HG03521 (cell line): ENCODE measurements around the gene KRTAP9-9.
"Not testable (repeated sequence)": the region's sequence is repeated elsewhere in the genome, so short reads cannot be mapped to it uniquely, and the experiment has no call there.

ENCODE experiments used
- ATAC-seq: cut with Tn5 transposase; IDR thresholded peaks from one replicate; pipeline ENCODE4 v1.9.1; 2021; ENCODE audit warnings: mild to moderate bottlenecking, moderate library complexity; ENCODE audit not compliant: unreplicated experiment

Gene KRTAP9-9

DNA sequence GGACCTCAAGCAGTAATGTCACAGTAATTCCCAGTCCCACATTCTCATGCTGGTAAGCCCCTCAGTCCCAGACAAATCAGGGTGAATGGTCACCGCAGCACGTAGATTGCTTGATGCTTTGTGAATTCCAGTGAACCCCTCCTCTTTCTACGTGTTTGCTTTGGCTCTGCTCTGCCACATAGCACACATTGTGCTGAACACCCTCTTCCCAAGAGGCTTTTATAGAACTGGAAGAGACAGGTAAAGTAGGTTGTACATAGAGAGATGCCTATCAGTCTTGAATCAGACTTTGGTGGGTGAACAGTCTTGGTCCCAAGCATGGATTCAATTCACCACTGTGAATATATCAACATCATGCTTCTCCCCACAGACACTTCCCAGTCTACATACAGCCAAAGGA lies 9.4 kb downstream of the KRTAP9-9 start:
- ATAC-seq = no peak

DNA sequence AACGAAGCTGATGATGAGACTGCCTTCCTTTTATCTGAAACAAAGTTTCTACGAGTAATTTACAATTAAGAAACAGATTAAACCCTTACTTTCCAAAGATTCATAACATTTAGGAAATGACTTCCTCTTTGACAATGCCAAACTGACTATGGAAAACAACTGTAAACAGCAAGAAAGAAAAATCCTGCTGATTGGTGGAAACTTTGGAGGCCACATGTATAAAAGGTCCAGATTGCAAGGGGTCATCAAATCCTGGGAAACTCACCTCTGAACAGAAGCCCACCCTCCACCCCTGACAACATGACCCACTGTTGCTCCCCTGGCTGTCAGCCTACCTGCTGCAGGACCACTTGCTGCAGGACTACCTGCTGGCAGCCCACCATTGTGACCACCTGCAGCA lies 9.9 kb downstream of the KRTAP9-9 start, which contains the start of gene KRTAP9-6:
KRTAP9-6 (plus strand) TSS at position 301 of the 400 bp plus-strand sequence; CDS start at position 301, 0 bp downstream.
- no peak for ATAC-seq

DNA sequence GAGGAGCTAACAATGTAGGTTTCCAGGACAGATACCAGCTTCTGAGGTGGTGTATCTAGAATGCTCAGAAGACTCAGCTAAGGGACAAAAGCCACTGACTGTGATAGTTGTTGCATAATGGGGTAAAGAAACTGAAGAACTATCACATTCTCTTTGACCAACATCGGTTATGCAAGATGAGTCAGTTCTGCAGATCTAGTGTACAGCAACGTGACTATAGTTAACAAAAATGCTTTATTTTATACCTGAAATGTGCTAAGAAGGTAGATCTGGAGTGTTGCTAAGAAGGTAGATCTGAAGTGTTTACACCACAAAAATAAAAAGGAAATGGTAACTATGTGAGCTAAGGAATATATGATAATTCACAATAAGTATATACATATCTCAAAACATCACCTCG lies 12.5 kb downstream of the KRTAP9-9 start:
- no peak for ATAC-seq

DNA sequence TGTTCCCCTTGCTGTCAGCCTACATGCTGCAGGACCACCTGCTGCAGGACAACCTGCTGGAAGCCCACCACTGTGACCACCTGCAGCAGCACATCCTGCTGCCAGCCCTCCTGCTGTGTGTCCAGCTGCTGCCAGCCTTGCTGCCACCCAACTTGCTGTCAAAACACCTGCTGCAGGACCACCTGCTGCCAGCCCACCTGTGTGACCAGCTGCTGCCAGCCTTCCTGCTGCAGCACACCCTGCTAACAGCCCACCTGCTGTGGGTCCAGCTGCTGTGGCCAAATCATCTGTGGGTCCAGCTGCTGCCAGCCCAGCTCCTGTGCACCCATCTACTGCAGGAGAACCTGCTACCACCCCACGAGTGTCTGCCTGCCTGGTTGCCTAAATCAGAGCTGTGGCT lies 16.1 kb downstream of the KRTAP9-9 start:
- not testable (repeated sequence) for ATAC-seq

DNA sequence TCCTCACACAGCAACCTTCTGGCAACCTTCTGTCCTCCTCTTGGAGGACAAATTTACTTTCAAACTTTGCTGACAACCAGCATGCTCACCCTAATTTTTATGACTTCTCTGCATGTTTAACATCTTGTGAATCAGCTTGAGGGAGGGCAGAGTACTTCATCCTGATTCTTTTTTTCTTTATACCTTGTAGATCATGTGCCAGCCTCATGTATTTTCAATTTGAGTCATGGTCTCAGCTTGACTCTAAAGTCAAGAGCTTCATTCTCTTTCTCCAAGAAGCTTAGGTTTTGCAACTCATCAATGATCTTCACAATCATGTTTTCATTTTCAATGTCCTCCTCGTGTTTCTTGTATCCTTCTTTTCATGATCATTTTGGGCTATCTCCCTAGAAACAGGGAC lies 16.7 kb downstream of the KRTAP9-9 start:
- ATAC-seq = no peak

DNA sequence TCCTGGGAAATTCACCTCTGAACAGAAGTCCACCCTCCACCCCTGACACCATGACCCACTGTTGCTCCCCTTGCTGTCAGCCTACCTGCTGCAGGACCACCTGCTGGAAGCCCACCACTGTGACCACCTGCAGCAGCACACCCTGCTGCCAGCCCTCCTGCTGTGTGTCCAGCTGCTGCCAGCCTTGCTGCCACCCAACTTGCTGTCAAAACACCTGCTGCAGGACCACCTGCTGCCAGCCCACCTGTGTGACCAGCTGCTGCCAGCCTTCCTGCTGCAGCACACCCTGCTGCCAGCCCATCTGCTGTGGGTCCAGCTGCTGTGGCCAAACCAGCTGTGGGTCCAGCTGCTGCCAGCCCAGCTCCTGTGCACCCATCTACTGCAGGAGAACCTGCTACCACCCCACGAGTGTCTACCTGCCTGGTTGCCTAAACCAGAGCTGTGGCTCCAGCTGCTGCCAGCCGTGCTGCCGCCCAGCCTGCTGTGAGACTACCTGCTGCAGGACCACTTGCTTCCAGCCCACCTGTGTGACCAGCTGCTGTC lies 20.5 kb downstream of the KRTAP9-9 start, which contains the start of gene KRTAP9-7:
KRTAP9-7 (plus strand) TSS at position 51 of the 543 bp plus-strand sequence; CDS start at position 51, 0 bp downstream.
- not testable (repeated sequence) for ATAC-seq

DNA sequence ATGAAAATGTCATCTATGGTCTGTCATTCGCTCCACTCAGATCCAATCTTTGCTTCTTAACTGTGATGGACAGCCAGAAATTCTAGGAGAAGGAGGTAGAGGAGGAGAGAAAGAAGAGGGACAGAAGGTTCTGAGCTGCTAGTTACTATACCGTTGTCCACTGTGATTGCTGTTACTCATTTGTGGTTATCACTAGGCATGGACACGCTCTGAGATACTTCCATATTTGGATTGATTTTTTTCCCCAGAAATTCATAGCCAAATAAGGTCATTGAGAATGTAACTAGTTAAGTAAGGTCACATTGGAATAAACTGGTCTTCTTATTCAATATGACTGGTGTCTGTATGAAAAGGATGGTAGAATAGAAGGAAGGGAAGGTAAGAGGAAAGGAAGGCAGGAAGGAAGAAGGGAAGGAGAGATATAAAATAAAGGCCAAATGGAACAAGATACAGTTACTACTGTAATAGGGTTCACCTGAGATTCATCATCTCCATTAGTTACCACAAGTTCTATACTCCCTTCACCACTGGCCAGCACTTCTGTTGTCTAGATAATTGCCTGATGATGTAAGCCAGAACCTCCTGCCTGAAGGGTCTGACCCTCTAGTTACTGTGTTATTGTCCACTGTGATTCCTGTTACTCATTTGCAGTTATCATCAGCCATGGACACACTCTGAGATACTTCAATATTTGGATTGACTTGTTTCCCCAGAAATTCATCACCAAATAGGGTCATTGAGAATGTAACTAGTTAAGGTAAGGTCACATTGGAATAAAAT lies 23.2 kb downstream of the KRTAP9-9 start:
- no peak for ATAC-seq

DNA sequence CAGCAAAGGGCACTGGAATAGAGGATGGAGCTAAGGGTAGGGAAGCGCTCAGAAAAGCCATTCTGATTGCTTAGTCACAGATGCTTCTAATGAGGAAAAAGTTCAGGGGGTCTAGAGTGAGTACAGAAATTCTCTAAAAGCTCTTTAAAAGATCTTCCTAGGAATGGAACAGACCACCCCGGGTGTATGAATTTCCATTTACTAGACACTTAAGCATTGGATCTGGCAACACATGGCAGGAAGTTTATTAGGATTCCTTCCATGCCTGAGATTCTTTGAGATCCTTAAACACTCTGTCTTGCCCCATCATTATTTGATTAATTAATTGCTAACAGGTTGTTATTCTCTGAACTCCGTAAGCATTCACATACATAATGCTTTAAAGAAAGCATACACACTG lies 28.9 kb downstream of the KRTAP9-9 start:
- ATAC-seq = no peak

DNA sequence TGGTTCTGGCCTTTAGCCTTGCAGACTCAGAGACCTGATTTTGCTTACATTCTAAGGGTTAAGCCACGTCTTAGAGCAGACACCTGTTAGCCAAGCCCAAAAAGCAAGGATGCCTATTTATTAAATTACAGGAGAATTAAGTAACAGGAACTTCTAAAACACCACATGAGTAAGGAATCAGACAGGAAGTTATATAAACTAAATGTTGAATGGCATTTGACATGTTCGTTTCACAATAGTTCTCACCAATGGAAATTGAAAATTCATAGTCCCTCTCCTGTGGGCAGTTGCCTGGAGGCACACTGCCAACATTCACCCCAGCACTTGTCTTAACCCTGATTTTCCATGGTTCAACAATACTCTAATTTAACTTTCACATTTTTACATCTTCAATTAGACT lies 29.4 kb downstream of the KRTAP9-9 start:
- no peak for ATAC-seq

DNA sequence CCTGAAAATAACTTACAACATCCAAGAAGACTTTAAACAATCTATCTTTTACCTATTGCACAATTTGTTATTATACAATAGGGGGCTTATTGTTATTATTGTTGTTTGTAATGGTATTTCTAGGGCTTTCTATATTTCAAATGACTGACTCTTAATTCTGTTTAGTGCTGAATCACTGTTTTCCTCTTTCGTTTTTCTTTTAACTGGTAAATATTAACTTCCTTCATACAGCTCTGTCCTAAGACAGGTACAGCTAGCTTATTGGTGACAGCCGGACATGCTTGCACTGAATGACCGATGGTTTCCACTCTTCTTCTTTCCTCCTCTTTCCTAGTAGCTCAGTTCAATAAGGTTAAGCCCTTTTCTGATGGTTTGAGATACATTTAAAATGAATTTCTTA lies 31.9 kb downstream of the KRTAP9-9 start:
- no peak for ATAC-seq

DNA sequence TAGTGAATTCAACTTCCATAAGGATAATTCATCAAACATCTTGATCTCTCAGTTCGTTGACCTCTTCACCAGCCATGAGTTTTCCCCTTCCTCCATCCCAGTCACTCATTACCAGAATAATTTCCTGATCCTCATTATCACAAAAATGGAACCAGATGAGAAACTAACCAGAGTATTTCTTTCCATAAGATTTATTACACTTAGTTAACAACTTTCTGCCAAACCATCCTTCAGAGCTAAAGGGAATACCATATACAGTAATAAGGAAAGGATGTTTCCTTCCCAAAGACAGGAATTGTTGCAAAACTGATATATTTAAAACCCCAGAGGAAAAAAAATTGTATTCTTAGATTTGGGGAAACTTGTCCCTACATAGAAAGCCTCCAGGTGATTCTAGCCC lies 38.8 kb downstream of the KRTAP9-9 start:
- ATAC-seq = no peak

DNA sequence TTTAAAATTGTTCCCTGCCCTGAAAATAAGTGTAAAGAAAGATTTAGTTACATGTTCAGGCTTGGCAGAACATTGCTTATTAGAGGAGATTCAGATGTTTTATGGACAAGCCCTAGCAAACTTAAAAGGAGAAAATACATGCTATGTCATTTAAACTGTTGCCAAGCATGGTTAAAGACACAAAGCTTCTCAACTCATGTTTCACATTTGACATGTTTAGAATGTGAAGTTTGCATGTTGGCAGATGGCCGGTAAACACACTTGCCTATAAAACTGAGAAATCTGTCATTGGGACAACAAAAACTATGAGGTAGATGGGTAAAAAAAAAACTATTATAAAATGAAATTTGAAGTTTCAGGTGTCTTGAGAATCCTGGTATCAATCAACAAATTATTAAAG lies 41.7 kb downstream of the KRTAP9-9 start:
- ATAC-seq = no peak

DNA sequence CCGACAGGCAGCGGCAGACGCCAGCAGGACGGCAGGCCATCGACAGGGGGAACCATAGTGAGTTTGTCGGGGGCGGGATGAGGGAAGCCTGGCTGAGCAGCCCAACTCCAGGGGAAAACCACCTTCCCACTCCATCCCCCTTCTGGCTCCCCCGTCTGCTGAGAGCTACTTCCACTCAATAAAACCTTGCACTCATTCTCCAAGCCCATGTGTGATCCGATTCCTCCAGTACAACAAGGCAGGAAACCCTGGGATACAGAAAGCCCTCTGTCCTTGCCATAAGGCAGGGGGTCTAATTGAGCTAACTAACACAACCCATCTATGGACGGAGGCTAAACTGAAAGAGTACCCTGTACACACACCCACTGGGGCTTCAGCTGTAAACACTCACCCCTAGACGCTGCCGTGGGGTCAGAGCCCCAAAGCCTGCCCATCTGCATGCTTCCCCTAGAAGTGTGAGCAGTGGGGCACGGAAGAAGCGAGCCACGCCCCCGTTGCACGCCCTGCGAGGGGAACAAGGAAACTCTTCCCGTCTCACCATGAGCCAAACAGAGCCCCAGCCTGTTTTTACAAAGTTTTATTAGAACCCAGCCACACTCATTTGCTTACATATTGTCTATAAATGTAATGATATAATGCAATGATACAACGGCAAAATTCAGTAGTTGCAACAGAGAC lies 43.4 kb downstream of the KRTAP9-9 start:
- no peak for ATAC-seq

DNA sequence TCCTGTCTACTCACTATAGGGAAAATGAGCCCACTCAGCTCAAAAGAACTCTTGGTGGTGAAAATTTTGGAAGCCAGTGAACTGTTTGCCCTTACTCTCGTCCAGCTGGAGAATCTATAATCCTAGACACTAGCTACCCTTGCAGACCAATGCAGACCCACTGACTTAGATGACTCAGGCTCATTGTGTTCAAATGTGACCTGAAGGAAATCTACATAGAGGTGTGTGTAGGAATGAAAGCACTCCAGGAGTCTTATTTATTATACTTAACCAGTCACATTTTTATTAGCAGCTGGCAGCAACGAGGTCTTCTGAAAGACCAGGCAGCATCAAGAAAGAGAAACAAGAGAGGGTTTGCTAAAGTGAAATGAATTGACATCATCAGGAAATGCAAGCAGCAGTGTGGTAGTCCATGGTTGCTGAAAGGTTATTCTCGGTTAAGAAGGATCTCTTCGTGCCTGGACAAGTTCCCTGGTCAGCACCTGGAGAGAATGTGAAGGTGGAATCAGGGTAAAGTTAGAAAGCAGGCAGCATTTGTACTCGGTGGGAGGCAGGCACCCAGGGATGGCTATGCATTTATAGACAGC lies 46.1 kb downstream of the KRTAP9-9 start:
- no peak for ATAC-seq

DNA sequence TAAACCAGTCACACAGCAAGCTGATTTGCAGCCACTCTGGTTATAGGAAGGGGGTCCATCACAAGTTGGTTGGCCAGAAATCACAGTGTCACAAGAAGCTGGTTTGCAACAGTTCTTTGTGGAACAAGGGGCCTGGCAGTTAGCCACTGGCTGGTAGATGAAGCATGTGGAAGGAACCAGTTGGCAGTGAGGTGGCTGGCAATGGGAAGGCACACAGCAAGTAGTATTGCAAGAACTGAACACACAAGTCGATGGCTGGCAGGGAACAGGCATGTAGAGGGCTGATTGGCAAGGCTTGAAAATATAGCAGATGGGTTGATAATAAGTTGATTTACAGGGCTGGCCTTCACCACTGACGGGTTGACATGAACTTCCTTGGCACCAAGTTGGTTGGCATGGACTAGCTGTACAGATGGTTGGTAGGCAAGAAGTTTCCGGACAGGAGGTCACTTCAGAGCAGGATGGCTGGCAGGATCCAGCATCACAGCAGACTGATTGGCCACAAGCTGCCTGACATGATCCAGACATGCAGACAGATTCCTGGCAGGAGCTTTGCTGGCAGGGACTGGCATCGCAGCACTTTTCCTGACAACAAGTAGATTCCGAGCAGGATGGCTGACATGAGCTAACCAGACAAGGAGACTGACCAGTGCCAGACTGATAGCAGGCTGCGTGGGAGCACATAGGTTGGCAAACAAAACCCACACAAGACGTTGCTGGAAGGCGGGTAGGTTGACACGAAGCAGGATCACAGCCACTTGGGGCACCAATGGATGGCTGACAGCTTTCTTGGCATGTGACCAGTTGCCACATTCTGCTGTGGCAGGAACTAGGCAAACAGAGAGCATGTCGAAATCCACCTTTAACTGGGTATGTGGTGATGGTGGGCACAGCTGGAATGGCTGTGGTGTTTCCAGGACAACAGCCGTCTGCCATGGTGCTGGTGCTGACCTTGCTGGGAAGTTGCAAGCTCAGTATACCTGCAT lies 47.0 kb downstream of the KRTAP9-9 start, which contains the start of gene KRTAP29-1:
KRTAP29-1 (minus strand) TSS at position 936 of the 986 bp plus-strand sequence; CDS start at position 936, 0 bp downstream.
- ATAC-seq = no peak

DNA sequence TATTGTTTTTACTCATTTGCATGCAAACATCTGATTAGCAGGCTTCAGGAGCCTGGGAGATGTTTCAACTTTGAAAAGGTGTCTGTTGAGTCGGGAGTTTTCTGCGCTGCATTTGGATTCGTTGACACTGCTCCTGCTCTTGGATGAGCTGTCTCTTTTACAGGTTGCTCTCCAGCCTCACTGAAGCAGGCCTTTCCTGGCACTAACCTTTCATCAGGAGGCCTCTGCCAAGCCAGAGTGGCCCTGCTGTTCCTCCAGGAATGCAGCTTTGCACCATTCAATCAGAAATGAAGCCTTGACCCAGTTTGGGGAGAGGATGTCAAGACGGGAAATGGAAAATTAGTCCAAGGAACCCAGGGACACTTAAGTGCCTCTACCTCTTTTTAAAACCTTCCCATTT lies 47.8 kb downstream of the KRTAP9-9 start:
- no peak for ATAC-seq

DNA sequence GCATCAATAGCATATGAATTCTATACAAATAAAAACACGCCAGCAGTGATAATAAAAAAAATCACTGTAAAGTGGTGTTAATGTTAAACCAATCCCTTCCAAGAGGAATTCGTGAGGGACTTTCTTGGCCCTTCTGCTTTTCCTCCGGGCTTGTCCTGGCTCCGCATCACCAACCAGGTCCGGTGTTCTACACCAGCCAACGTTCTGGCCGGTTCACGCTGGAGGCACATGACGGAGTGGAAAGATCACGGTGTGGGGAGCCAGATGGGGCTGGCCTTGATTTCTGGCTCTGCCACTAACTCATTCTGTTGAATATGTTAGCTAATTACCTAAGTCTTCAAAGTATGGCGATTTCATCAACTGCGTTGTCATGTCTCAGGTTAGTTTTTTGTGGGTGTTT lies 48.9 kb downstream of the KRTAP9-9 start:
- no peak for ATAC-seq
